ENCODE results near the gene G6PD. TPM values are rescaled to one million over a fixed set of nuclear protein-coding genes. Genes with fewer than 3 reads are reported as not detected.

Gene G6PD
- total and polyA plus RNA-seq, 3 donors from 2014 or later, result 206 to 419 (median 263) TPM

DNA sequence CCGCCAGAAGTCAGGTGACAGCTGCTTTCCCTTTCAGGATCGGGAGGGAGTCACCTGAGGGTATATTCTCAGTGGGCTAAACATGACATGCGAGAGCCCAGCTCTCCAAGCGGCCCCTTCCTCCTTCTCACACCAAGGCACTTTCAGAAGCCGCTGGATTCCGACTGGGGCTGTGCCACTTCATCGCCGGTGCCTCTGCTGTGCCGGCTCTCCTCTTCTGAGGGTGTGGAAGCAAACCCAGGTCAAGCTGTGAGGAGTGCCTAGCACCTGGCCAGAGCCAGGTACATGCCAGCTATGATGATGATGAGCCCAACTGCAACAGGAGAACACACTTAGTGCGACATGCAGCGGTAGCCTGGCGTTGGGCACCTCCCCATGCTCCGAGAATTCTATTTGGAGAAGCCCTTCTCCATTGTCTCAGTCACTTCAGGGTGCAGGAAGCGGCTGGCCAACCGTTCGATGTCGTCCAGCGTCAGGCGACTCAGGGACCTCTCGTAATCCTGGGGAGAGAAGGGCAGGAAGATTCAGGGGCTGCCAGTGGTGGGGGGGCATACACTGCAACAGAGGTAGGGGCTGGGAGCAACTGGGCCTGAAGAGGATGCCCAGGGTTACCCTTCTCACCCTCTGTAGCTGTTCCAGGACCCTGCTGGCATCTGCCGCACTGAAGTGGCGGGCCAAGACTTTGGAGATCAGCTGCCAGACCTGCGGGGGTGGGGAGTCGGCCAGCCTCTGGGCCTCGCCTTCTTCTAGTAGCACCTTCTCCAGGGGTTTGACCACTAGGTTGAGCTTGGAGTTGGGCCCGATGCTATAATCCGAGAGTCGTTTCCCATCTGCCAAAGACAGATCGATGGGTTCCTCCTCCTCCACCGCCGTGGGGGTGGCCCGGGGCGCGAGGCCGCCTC is 61.2 kb downstream of the G6PD start:
- peaks cover 7% of the 10 kb centered on the region for H3K4me1 ChIP-seq
- peak overlapping the region in 1 of 2 donors; percentile 72 for H3K27ac ChIP-seq
- no peak for DNase-seq
- H3K36me3 ChIP-seq (ENCODE audit: low read depth, missing control alignments), result no peaks in the 10 kb centered on the region
- no peaks in the 10 kb centered on the region for H3K9me3 ChIP-seq
- TF ChIP-seq POLR2A (IDR thresholded peaks at IDR 0.05), result no peak
- TF ChIP-seq, protein P1, sequence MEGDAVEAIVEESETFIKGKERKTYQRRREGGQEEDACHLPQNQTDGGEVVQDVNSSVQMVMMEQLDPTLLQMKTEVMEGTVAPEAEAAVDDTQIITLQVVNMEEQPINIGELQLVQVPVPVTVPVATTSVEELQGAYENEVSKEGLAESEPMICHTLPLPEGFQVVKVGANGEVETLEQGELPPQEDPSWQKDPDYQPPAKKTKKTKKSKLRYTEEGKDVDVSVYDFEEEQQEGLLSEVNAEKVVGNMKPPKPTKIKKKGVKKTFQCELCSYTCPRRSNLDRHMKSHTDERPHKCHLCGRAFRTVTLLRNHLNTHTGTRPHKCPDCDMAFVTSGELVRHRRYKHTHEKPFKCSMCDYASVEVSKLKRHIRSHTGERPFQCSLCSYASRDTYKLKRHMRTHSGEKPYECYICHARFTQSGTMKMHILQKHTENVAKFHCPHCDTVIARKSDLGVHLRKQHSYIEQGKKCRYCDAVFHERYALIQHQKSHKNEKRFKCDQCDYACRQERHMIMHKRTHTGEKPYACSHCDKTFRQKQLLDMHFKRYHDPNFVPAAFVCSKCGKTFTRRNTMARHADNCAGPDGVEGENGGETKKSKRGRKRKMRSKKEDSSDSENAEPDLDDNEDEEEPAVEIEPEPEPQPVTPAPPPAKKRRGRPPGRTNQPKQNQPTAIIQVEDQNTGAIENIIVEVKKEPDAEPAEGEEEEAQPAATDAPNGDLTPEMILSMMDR (IDR thresholded peaks at IDR 0.05), result no peak
- intact Hi-C loops (cut with DNase I; ENCODE audit: low total_unique reads), result no loop called here
- 55% methylated on average over 26 of the region's 35 CpGs; no CpG with 5 or more reads in 1 of the 2 donors for WGBS, 2 donors
- no peaks in the 10 kb centered on the region for H3K27me3 ChIP-seq
- peak overlapping the region; percentile 44 to 53 for H3K4me3 ChIP-seq

DNA sequence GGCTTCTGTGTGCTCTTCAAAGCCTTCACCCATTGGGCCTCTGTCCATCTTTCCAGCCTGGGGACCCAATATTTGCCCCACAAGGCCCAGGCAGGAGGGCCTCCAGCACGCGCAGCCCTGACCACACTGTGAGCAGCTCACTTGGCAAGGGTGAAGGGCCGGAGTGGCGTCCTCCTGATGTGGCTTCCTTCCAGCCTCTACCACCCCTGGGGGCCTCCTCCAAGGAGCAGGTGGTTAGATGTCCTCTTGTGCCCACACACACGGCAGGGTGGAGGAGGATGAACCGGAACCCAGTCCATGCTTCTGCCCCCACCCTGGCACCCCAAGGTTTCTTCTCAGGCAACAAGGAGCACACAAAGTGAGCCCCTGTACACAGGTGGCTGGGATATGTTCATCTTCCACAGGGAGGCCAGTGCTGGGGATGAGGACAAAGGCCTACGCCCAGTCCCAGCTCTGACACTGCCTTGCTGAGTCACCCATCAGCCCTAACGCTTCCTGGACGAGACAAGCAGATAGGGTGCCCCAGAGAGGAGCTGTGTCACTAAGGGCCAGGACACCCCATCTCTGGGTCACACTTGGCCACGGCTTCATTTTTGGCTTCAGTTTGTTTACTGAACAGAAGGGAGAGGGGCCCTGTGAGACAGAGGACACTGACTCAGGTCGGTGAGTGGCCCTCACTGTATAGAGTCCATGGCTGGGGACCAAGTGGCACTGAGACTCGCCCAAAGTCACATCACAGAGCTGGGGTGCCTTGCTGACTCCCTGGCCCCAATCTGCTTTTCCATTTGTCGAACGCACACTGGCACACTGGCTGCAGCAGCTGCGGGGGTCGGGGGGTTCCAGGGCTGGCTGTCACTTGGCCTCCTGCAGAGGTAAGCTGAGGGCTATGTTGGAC is 62.1 kb downstream of the G6PD start:
- intact Hi-C loops (cut with DNase I; ENCODE audit: low total_unique reads), result no loop called here
- Histone ChIP-seq H3K27ac (no peak overlapping the region), H3K27me3 (no peaks in the 10 kb centered on the region), H3K4me3 (no peak overlapping the region), H3K36me3 (ENCODE audit: low read depth, missing control alignments) (no peaks in the 10 kb centered on the region), H3K9me3 (no peaks in the 10 kb centered on the region), H3K4me1 (peaks cover 5% of the 10 kb centered on the region)
- WGBS, 2 donors, result 87% methylated on average over 10 of the region's 16 CpGs; no CpG with 5 or more reads in 1 of the 2 donors
- no peak for TF ChIP-seq POLR2A (IDR thresholded peaks at IDR 0.05)
- TF ChIP-seq, protein P1 (IDR thresholded peaks at IDR 0.05), result no peak
- no peak for DNase-seq

DNA sequence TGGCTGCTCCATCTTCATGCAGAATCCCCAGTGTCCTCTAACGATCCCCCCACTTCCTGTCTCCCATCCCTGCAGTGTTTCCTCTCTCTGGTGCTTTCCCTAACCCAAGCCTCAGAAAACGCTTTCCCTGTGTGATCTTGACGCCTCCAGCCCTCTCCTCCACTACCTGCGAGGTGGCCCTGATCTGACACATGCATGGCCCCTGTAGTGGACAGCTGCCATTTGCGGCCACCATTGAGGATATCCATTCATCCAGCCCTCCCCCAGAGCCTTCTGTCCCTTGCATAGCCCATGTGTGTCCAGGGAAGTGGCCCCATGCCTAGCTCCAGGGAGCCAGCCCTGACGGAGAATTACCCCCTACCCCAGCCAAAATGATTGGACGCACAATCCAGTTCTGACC is 63.3 kb downstream of the G6PD start:
- no peaks in the 10 kb centered on the region for H3K9me3 ChIP-seq
- no peaks in the 10 kb centered on the region for H3K4me1 ChIP-seq
- 71% methylated on average over 7 of the region's 7 CpGs; no CpG with 5 or more reads in 1 of the 2 donors for WGBS, 2 donors
- DNase-seq, result no peak
- no peaks in the 10 kb centered on the region for H3K27me3 ChIP-seq
- H3K36me3 ChIP-seq (ENCODE audit: low read depth, missing control alignments), result no peaks in the 10 kb centered on the region
- no peak for TF ChIP-seq POLR2A (IDR thresholded peaks at IDR 0.05)
- TF ChIP-seq, protein P1 (IDR thresholded peaks at IDR 0.05), result no peak
- H3K4me3 ChIP-seq, result no peak overlapping the region
- intact Hi-C loops (cut with DNase I; ENCODE audit: low total_unique reads), result no loop called here
- H3K27ac ChIP-seq, result no peak overlapping the region

DNA sequence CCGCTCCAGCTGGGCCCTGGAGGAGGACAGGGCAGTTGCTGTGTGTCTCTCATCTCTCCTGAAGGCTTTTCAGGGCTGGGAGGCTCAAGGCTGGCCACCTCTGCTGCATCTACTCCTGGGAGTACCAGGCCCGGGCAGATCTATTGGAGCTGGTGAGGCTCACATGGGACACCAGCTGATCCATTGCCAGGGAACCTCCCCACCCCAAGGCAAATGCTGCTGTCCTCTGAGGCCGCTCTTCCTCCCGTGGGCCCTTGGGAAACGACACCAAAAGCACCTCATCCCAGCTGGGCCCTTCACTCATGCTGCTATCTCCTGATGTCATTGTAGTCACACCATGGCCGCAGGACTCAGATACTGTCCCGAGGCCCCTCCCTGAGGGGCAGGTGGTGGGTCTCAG is 63.9 kb downstream of the G6PD start:
- WGBS, 2 donors, result 70 to 96% methylated on average over 2 to 4 of the region's 7 CpGs
- DNase-seq, result no peak
- Histone ChIP-seq H3K4me1 (no peaks in the 10 kb centered on the region), H3K27ac (no peak overlapping the region), H3K4me3 (no peak overlapping the region), H3K9me3 (no peaks in the 10 kb centered on the region), H3K36me3 (ENCODE audit: low read depth, missing control alignments) (no peaks in the 10 kb centered on the region), H3K27me3 (no peaks in the 10 kb centered on the region)
- intact Hi-C loops (cut with DNase I; ENCODE audit: low total_unique reads), result no loop called here
- no peak for TF ChIP-seq POLR2A (IDR thresholded peaks at IDR 0.05)
- TF ChIP-seq, protein P1 (IDR thresholded peaks at IDR 0.05), result no peak

Data from testis (tissue), 3 donors.